GM18858 (cell line): ENCODE measurements around the gene PARD3.

Experiments
- ATAC-seq: cut with Tn5 transposase; IDR thresholded peaks from one replicate; pipeline ENCODE4 v1.9.1; 2021; ENCODE audit not compliant: unreplicated experiment

PARD3 gene

GRCh38 chr10:34587680-34588019 is 227.4 kb downstream of the PARD3 start:
- no peak for ATAC-seq

- no peak for ATAC-seq
These were observed 228.0 kb downstream of the PARD3 start for GRCh38 chr10:34587002-34587679.

- no peak for ATAC-seq
These were observed 229.5 kb downstream of the PARD3 start for GRCh38 chr10:34585422-34586112.

GRCh38 chr10:34584164-34584563 is 230.9 kb downstream of the PARD3 start:
- ATAC-seq: no peak

- ATAC-seq: no peak
These were observed 233.1 kb downstream of the PARD3 start for GRCh38 chr10:34581801-34582532.

GRCh38 chr10:34580643-34581042 is 234.5 kb downstream of the PARD3 start:
- ATAC-seq: no peak

- no peak for ATAC-seq
These were observed 234.9 kb downstream of the PARD3 start for GRCh38 chr10:34580214-34580613.

- no peak for ATAC-seq
These were observed 236.6 kb downstream of the PARD3 start for GRCh38 chr10:34578468-34578867.

- no peak for ATAC-seq
These were observed 238.3 kb downstream of the PARD3 start for GRCh38 chr10:34576797-34577196.

- ATAC-seq: no peak
These were observed 239.2 kb downstream of the PARD3 start for GRCh38 chr10:34575882-34576281.

- ATAC-seq: no peak
These were observed 240.7 kb downstream of the PARD3 start for GRCh38 chr10:34574353-34574934.

- no peak for ATAC-seq
These were observed 244.2 kb downstream of the PARD3 start for GRCh38 chr10:34570887-34571286.

- no peak for ATAC-seq
These were observed 247.3 kb downstream of the PARD3 start for GRCh38 chr10:34567659-34568253.

GRCh38 chr10:34565934-34566333 is 249.2 kb downstream of the PARD3 start:
- ATAC-seq: no peak

GRCh38 chr10:34558093-34558583 is 257.0 kb downstream of the PARD3 start:
- ATAC-seq: no peak

GRCh38 chr10:34557173-34557572 is 257.9 kb downstream of the PARD3 start:
- no peak for ATAC-seq

- ATAC-seq: no peak
These were observed 259.4 kb downstream of the PARD3 start for GRCh38 chr10:34555653-34556052.

- no peak for ATAC-seq
These were observed 261.3 kb downstream of the PARD3 start for GRCh38 chr10:34553747-34554146.

GRCh38 chr10:34551295-34551694 is 263.8 kb downstream of the PARD3 start:
- ATAC-seq: no peak

- ATAC-seq: no peak
These were observed 265.1 kb downstream of the PARD3 start for GRCh38 chr10:34549953-34550352.

- no peak for ATAC-seq
These were observed 266.1 kb downstream of the PARD3 start for GRCh38 chr10:34549001-34549400.
